Stimulated activated CD4-positive, alpha-beta T cell treated with anti-CD3 and anti-CD28 coated beads, Interleukin-15, amount 100 ng/mL, for 48 hours (primary cell): ENCODE data around the gene SORL1.
"Not testable (repeated sequence)": the region's sequence is repeated elsewhere in the genome, so short reads cannot be mapped to it uniquely, and the experiment has no call there.

Experiments
- DNase-seq, 2 donors: peaks; one replicate each; pipeline ENCODE4 v3.0.0-alpha.2; 2020; ENCODE audit warnings: low read depth in 2 of 2

Gene SORL1

DNA sequence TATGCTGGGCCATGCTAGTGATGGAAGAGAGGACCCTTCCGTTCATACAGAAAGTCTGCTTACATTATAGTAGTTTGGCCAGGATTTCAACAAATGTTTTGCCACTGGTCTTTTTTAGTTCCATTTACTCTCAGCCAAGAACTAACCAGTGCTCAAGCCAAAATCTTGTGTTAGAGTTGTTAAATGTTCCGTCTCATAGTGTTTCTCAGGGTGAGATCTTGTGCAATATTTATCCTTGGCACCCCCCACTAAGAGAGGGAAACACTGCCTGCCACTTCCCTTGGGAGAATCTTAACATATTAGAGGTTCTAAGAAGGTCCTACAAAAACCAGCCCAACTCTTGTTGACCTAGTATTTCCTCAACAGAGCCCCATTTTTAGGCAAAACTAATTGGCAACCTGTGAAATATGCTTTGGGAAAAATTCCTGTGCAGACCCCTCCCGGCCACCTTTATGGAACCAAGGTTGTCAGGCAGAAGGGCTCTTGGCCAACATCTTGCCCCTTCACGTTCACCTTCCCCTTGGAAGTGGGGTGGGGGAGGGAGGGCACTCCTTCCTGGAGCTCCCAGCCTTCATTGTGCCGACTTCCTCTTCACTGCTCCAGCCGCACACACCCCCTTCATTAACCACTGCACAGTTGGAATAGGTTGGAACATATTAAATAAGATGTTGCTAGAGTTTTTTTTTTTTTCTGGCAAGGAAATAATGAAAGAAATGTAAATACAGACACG, 173.8 kb downstream of the SORL1 start:
- no peak for DNase-seq

DNA sequence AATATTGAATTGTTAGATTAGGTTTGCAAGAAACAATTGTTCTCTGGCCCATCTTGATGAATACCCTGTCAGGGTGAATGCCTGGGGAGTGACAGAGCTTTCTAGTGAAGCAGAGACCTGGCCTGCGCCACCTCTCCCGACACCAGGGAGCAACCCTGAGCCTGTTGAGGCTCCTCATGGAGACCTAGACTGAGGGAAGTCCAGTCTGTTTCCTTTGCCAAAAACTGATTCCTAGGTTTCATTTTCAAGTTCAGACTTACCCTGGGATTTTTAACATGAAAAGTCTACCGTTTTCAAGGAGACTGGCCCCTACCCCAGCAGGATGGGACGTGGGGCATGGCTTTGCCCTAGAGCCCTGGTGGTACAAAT, 174.4 kb downstream of the SORL1 start:
- no peak for DNase-seq

DNA sequence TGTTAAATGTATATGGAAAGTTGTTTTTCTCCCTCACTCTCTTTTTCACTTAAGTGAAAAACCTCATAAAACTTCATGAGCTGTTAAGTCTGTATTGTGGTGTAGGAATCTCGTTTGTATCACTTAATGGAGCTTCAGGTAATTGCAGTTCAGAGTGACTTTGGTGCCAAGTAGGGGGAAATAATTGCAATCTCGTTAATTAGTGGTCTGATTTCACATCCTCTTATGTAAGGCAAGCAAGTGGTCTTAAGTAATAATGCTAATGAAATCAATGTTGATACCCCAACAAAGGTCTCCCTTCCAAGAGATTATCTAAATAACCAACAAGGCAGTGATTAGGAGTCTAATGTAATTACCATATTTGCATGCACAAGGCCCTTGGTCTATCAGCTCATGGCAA, 174.9 kb downstream of the SORL1 start:
- no peak for DNase-seq

DNA sequence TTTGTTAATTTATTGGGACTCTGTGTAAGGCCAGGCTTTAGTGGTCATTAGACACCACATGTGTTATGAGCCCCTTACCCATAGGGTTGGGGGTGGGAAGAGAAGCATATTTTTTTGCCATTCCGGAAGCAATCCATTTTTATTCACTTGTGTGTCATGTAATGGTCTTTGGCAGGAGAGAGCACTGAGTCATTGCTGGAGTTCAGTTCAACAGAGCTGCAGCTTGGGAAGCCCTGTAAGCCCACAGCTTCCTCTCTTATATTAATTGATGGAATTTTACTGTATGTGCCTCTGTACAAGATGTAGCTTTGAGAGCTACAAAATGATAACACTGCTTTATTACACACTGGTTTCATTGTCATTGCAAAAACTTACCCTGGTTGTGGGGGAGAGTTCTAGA, 177.9 kb downstream of the SORL1 start:
- DNase-seq = no peak

DNA sequence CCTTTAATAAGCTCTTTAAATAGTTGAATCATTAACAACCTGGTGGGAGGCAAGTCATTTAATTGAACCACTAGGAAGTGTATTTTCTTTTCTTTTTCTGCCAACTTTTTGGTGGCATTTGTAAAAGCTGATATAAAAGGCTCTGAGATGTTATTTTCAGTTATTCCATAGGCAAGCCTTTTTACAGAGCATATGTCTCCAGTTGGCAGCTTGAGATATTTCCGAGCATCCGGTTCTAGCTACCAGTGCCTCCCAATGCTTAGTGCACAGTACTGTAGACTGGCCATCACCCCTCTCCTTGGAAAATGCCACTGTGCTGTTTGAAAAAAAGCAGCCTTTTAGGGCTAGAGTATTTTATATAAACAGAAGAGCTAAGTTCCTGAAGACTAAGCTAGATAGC, 179.3 kb downstream of the SORL1 start:
- no peak for DNase-seq

DNA sequence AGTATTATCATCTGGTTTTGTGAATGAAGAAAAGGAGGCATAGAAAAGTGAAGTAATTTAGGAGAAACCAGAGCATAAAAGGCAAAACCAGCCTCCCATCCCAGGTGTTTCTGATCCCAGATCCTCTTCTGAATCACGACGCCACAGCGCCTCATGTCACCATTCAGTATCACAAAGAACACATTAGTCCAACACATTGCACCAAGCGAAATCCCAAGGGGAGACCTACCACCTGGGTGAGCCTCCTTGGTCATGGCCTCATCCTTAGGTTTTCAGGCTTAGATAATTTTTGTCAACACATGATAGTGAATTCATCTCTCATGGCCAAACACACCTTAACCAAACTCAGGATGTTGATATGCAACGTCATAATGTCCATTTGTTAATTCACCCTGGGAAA, 182.2 kb downstream of the SORL1 start:
- DNase-seq = no peak

DNA sequence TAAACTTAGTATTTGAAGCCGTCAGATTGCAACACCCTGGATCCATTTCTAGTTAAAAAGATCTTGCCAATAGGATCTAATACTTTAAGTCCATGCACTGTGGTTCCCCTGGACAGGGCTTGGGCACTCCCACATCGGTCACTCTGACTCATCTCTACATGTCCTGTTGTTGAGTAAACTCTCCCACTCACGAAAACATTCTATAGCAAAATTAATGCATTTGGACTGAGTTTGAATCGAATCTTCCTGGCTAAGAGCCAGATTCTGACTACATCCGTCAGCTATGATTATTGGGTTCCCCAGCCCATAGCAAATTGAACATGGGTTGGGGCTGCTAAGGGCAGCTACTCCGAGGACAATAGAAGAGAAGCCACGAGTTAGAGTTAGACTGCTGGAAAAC, 182.8 kb downstream of the SORL1 start:
- DNase-seq = no peak

DNA sequence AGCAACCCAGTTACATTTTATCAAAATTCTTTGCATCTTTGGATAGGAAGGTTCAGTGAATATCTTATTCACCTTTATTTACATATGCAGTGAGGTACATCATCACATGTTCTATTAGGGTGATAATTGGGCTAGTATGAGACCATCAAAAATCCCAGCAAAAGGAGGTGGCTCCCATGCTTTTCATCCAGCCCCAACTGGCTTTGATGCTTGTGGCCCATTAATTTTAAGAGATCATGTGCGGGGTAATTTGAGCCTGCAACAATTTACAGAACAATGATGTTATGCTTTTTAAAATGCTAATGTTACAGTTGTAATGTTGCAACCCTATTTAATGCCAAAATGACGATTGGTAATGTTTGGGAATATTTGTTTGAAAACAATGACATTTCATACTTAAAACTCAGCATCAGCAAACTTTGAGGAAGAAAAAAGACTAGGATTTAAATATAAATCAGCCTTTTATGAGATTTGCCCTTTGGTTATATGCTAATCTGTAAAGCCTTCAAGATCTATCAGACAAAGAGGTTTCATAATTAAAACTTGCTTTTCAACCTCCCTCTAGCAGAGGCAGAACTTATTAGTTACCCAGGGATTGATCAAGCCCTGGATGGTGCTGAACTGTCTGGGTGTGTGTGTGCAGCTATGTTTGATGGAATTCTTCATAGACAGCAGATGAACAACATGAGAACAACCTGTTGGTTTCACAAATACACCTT, 184.1 kb downstream of the SORL1 start:
- no peak for DNase-seq

DNA sequence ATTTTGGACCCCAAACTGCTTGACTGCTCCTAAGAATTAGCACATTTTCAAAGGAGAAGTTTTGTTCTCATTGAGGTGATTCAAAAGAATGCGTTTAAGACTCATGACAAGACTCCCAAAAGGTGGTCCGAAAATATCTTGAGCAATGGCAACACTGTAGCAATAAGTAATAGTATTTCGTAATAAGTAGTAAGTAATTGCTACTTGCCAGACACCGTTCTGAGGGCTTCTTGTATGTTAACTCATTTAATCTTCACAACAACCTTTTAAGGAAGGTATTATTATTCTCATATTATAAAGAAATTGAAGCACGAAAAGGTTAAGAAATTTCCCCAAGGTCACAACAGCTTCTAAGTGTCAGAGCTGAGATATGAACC, 184.7 kb downstream of the SORL1 start:
- no peak for DNase-seq

DNA sequence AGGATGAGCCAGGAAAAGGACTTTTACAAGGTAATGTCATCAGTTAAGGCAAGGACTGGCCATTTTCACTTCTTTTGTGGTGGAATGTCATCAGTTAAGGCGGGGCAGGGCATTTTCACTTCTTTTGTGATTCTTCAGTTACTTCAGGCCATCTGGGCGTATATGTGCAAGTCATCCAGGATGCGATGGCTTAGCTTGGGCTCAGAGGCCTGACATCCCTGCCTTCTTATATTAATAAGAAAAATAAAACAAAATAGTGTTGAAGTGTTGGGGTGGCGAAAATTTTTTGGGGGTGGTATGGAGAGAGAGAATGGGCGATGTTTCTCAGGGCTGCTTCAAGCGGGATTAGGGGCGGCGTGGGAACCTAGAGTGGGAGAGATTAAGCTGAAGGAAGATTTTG, 185.5 kb downstream of the SORL1 start:
- not testable (repeated sequence) for DNase-seq

DNA sequence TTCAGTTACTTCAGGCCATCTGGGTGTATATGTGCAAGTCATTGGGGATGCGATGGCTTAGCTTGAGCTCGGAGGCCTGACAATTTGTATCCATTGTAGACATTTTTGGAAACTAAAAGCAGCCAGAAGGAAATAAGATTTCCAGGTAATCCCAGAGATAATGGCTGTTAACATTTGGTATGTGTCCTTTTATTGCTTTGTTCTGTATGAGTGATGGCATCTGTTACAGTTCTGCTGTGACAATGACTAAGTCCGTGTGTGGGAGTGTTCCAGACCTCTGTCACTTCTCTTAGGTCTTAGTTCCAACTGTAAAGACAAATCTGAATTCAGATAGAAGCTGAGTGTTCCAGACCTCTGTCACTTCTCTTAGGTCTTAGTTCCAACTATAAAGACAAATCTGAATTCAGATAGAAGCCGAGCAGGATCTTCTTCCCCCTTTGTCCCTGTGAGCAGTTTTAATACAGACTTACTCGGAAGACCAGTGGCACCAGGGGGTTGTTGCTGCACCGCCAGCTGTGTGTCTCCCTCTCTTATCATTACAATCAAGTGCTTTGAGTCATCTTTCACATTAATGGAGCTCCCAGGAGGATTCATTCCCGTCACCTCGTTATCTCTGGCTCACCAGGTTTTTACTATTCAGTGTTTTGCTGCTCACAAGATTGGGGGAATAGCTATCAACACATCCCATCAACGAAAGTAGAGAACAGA, 191.5 kb downstream of the SORL1 start:
- DNase-seq = no peak

DNA sequence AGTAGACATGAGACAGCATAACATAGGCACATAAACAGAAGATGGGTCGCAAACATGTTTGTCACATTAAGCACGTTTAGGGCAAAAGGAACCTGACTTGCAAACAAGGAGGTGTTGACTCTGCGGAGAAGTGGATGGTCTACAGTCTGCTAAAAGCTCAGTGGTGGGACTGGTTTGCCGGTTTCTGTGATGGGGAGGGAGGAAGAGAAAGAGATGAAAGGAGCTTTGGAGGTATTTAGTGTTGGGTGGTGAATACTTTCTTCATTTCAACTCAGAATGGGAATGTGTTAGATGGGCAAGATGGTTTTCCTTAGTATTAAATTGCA, 192.0 kb downstream of the SORL1 start:
- DNase-seq = no peak

DNA sequence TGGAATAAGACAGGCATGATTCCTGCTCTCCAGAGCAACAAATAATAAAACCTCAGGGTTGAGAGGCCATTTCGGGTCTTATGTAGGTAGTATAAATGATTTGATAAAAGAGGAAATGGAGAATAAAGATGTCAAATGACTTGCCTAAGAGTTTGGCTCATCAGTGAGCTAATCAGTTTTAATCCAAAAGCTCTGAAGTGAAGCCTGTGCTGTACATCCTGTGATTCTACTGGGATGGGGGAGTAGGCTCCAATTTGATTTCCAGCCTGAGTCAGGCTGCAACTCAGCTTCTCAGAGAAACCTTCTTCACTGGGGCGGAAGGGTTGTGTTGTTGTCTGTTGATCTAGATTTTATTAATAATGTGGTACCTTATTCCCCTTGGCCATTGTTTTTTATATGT, 192.9 kb downstream of the SORL1 start:
- DNase-seq = no peak

DNA sequence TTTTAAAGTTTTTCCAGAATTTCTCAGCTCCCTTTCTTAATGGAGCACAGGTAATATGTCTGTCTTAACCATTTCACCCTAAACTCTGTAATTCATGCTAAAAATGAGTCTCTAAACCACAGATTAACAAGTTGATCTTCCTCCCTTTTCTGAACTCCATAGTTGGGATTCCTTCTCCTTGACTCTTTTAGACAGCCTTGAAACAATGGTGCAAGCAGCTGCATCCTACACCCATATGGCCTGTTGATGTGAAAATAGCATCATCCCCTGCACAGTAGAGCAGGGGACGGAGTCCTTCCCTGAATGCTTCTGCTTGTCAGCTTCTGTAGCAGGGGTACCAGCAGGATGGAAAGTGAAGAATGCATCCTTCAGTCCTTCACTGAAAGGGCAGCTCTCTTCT, 193.5 kb downstream of the SORL1 start:
- DNase-seq = no peak

DNA sequence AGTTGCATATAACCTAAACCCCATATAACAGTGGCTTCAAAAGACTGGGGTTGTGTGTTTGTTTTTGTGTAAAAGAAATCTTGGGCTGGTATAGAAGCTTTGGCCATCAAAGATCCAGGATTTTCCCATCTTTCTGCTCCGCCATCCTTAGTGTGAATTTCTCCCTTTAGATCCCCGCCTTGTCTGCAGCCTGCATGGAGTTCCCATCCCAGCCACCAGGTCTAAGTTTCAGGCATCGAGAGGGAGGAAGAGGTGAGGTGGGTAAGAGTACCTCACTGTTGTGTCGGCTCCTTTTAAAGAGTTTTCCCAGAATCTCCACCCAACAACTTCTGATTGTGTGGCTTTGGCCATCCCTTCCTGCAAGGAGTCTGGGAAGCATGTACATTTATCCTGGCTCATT, 196.2 kb downstream of the SORL1 start:
- no peak for DNase-seq

DNA sequence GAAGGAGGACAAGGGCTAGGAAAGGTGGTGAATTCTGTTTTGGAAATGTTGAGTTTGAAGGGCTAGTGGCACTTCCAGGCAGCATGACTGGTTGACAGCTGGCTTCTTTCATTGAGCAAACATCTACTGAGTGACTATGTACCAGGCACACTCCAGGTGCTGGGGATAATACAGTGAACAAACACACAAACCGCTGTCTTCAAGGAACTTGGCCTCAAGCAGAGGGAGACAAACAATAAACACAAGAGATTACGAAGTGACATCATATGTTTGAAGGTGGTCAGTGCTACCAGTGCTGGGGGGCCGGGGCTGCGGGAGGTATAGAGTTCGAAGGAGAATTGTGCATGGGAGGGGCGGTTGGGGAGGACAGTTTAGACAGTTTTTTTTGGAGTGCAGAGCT, 197.7 kb downstream of the SORL1 start:
- DNase-seq = no peak

DNA sequence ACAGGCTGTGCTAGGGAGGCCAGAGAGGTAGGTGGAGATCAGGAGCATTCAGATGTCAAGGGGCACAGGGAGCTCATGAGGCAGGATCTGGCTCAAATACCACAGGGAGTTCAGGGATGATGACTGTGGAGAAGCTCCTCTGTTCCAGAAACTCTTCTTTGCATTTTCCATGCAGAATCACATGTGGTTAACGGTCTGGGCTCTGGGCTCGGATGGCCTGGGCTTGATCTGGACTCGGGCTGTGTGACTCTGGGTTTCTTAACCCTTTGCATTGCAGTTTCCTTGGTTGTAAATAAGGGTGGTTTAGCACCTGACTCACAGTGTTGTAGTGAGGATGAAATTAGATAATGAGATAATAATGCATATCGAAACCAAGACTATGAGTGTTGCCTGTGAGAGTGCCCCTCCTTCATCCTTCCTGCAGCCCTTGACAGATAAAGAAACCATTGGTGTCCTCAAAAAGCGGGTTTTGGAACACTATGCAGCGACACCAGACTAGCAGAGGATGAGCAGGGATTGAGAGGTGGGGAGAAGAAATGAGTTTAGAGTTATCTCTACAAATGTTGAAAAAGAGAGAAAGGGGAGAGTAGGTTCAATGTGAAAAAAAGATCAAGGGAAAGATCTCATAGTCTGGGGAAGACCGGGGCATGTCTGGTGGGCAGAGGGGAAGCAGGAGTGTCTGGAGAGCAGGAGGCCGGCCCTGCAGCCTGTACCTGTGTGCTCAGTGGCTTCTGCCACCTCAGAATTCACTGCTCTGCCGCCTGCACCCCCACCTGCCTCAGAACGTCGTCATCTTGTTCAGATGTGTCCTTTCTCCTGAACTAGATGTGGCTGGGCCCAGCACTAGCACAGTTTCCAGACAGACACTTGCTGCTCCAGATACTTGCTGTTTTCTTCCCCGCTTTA, 198.5 kb downstream of the SORL1 start:
- peak in 1 of 2 donors; percentile 8 for DNase-seq

DNA sequence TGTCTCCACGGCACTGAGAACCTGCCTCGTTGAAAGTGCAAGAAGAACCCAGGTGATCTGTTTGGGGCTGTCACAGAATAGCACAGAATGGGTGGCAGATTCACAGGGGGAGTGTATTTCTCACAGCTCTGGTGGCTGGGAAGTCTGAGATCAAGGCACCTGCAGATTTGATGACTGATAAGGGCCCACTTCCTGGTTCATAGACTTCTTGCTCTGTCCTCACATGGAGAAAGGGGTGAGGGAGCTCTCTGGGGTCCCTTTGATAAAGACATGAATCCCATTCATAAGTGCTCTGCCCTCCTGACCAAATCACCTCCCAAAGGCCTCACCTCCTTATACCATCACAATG, 199.1 kb downstream of the SORL1 start:
- no peak for DNase-seq

DNA sequence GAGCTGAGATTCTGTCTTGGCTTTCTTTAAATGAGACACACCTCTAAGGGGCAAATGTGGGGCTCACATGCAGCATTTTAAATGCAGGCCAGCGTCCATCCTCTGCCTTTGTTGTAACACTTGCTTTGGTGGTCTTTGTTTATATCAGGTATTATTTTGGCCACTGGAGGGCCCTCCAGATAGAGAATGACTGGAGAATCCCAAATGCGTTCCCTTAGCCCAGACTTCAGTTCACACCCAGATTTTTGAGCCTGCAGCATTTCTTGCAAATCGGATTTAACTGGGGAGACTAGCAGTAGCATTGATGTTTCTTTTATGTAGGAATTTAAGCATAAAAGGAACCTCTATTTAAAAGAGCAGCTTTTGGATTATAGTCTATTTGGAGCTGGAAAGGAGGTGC, 200.9 kb downstream of the SORL1 start:
- DNase-seq = no peak

DNA sequence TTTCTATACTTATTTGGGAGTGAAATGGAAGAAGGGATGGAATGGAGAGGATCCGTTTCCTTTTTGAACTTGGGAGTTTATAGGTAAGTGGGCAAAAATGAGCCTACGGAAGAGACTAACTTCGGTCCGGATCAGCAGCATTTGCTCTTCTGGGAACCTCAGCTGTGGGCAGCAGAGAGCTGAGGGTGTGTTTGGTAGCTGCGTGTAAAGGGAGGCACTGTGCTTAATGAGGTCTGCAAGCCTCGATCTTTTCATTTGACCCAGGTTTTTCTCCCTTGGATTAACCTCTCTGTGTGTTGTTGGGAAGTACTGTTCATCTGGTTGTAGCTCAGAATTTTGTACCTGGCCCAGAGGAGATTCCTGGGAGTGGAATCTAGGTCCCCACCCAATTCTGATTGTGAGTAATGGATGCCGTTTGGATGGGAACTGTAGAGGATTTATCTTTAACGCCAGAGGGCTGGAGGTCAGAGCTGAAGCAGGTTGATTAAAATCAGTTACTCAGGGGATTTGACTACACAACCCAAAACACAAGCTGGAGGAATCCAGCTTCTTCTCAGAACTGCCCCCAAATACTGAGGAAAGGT, 202.2 kb downstream of the SORL1 start:
- no peak for DNase-seq

DNA sequence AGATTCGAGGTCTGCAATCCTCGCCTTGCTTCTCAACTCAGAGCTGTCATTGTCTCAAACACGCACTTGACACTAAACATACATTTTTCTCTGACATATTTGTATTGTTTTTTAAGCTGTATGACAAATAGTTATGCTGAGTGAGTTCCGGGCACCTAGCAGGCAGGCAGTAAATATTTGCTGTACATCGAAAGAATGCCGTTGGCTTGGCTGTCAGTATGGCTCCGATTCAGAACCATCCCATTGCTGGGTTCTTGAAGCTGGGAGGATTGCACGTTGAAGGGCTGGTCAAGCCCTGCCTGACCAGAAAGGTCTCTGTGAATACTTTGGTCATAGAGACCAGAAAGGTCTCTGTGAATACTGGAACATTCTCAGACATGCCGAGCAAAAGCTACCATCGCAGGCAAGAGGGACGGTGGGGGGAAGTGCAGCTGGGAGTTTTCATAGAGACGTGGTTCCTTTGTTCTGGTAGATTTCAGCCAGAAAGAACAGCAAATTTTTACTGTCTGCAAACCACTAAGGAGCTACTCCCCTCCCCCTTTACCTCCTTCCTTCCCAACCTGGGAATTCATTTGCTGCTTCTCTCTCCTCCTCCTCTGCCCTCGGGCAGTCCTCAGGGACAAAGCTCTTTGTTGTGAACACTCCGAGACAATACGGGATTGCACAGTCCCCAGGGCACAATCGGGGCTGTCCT, 202.9 kb downstream of the SORL1 start:
- no peak for DNase-seq
